ENCODE data around the gene INPPL1. TPM values are rescaled to one million over a fixed set of nuclear protein-coding genes. Genes with fewer than 3 reads are reported as not detected.

Gene INPPL1
- polyA plus RNA-seq, 3 donors, result 132 to 144 (median 137) TPM

DNA sequence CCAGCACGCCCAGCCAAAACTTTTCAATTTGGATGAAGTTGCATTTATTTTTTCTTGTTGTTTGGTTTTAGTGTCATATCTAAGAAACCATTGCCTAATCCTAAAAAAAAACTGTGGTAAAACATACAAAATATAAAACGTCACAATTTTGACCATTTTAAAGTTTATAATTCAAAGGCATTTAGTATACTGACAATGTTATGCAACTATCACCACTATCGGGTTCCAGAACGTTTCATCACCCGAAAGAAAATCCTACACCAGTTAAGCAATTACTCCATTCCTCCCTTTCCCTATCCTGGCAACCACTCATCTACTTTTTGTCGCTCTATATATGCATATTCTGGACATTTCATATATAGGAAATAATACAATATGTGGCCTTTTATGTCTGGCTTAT, 49.9 kb downstream of the INPPL1 start:
- no peak for DNase-seq (ENCODE audit: low read depth in 3 of 3, low spot score in 2 of 3)

DNA sequence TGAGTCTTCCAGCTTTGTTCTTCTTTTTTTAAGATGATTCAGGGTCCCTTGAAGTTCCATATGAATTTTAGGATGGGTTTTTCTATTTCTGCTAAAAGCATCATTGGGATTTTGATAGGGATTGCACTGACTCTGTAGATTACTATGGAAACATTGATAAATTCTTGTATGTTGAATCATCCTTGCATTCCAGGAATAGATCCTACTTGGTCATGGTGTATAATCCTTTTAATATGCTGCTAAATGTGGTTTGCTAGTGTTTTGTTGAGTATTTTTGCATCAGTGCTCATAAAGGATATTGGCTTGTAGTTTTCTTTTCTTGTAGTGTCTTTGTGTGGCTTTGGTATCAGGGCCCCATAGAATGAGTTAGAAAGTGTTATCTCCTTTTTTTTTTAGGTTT, 54.3 kb downstream of the INPPL1 start:
- DNase-seq (ENCODE audit: low read depth in 3 of 3, low spot score in 2 of 3), result no peak

DNA sequence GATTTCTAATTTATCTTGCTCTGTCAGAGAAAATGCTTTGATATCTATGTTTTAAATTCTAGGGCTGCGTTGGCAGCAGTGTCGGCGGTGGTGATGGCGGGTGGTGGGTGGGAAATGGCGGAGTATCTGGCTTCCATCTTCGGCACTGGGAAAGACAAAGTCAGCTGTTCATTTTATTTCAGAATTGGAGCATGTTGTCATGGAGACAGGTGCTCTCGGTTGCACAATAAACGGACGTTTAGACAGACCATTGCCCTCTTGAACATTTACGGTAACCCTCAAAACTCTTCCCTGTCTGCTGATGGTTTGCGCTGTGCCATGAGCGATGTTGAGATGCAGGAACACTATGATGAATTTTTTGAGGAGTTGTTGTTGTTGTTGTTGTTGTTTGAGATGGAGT, 55.5 kb downstream of the INPPL1 start:
- DNase-seq (ENCODE audit: low read depth in 3 of 3, low spot score in 2 of 3), result no peak

DNA sequence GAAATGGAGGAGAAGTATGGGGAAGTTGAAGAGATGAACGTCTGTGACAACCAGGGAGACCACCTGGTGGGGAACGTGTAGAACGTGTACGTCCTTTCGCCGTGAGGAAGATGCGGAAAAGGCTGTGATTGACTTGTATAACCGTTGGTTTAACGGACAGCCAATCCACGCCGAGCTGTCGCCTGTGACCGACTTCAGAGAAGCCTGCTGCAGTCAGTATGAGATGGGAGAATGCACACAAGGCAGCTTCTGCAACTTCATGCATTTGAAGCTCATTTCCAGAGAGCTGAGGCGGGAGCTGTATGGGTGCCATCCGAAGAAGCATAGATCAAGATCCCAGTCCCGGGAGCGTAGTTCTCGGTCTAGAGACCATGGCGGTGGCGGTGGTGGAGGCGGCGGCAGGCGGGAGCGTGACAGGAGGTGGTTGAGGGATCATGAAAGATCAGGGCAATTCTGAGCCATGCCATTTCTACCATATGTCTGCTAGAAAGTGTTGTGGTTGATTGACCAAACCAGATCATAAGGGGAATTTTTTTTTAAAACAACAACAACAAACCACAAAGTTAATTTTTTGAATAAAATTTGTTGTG, 56.3 kb downstream of the INPPL1 start:
- no peak for DNase-seq (ENCODE audit: low read depth in 3 of 3, low spot score in 2 of 3)

DNA sequence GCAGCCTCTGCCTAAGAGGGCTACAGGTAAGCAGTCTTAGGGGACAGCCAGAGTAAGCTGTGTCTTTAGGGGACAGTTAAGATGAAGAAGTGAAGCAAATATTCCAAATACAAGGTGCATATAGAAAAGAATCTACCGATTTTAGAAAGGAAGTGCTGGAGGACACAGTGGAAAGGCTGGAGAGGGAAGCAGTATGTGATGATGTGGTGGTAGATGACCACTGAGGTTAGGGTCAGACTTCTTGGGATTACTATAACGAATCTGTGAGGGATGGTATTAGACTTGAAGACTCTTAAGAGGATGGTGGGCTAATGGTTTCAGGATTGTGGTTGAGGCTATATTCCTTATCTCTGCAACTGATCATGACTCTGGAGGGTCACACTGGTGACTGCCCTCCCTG, 59.4 kb downstream of the INPPL1 start:
- DNase-seq (ENCODE audit: low read depth in 3 of 3, low spot score in 2 of 3), result no peak

DNA sequence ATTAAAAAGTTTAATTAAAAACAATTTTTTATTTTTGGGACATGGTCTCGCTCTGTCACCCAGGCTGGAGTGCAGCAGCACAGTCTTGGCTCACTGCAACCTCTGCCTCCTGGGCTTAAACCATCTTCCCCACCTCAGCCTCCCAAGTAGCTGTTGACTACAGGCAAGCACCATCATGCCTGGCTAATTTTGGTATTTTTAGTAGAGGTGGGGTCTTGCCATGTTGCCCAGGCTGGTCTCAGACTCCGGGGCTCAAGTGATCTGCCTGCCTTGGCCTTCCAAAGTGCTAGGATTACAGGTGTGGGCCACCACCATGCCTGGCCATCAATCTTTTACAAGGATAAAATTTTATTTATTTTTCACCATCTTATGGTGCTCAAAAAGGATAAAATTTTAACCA, 62.7 kb downstream of the INPPL1 start:
- DNase-seq (ENCODE audit: low read depth in 3 of 3, low spot score in 2 of 3), result no peak

Other genes with a start within 250 kb of the INPPL1 start
- gene IL18BP, start 225.9 kb upstream of the INPPL1 start, polyA plus RNA-seq (ENCODE audit: insufficient read length in 3 of 3), result 1 to 10 TPM; 5.7 to 9.0 (median 6.2) TPM
- 100 to 1,000 TPM; 234 to 252 (median 235) TPM for gene NUMA1, start 144.2 kb upstream of the INPPL1 start, polyA plus RNA-seq (ENCODE audit: insufficient read length in 3 of 3)
- gene LRRC51, start 143.9 kb upstream of the INPPL1 start, polyA plus RNA-seq (ENCODE audit: insufficient read length in 3 of 3), result 10 to 100 TPM; 23.5 to 25.7 (median 25.3) TPM
- 100 to 1,000 TPM; 108 to 125 (median 118) TPM for gene LAMTOR1, start 121.5 kb upstream of the INPPL1 start, polyA plus RNA-seq (ENCODE audit: insufficient read length in 3 of 3)
- gene TOMT, start 118.8 kb upstream of the INPPL1 start, polyA plus RNA-seq (ENCODE audit: insufficient read length in 3 of 3), result not detected
- gene ANAPC15, start 112.1 kb upstream of the INPPL1 start, polyA plus RNA-seq (ENCODE audit: insufficient read length in 3 of 3), result 10 to 100 TPM; 60.8 to 67.2 (median 64.1) TPM
- 1 to 10 TPM; 1.6 to 2.8 (median 1.9) TPM for gene FOLR3, start 89.0 kb upstream of the INPPL1 start, polyA plus RNA-seq (ENCODE audit: insufficient read length in 3 of 3)
- gene FOLR1, start 32.6 kb upstream of the INPPL1 start, polyA plus RNA-seq (ENCODE audit: insufficient read length in 3 of 3), result 10 to 100 TPM; 50.6 to 57.0 (median 53.7) TPM
- gene FOLR2, start 8.0 kb upstream of the INPPL1 start, polyA plus RNA-seq (ENCODE audit: insufficient read length in 3 of 3), result 10 to 100 TPM in 1 of 3 donors, 1 to 10 TPM in 2; 9.6 to 10.8 (median 9.7) TPM
- not detected for gene PHOX2A, start 19.4 kb downstream of the INPPL1 start, polyA plus RNA-seq (ENCODE audit: insufficient read length in 3 of 3)
- 10 to 100 TPM; 10.7 to 13.0 (median 12.5) TPM for gene CLPB, start 209.8 kb downstream of the INPPL1 start, polyA plus RNA-seq (ENCODE audit: insufficient read length in 3 of 3)